T-helper 1 cell (primary cell): Measurements from ENCODE around the gene CIAO3.

Experiments
- DNase-seq, 5 donors: peaks; one replicate each; pipeline ENCODE4 v3.0.0-alpha.2; 2012 to 2020

Gene CIAO3

GRCh38 chr16:689175-689897 lies 51.5 kb downstream of the CIAO3 start:
- DNase-seq = no peak

- no peak for DNase-seq
Measured at GRCh38 chr16:687499-687898, 53.3 kb downstream of the CIAO3 start.

- no peak for DNase-seq
Measured at GRCh38 chr16:686459-687260, 54.1 kb downstream of the CIAO3 start.

- DNase-seq = no peak
Measured at GRCh38 chr16:685967-686366, 54.8 kb downstream of the CIAO3 start.

GRCh38 chr16:684961-685696 lies 55.7 kb downstream of the CIAO3 start:
- DNase-seq = no peak

DNA sequence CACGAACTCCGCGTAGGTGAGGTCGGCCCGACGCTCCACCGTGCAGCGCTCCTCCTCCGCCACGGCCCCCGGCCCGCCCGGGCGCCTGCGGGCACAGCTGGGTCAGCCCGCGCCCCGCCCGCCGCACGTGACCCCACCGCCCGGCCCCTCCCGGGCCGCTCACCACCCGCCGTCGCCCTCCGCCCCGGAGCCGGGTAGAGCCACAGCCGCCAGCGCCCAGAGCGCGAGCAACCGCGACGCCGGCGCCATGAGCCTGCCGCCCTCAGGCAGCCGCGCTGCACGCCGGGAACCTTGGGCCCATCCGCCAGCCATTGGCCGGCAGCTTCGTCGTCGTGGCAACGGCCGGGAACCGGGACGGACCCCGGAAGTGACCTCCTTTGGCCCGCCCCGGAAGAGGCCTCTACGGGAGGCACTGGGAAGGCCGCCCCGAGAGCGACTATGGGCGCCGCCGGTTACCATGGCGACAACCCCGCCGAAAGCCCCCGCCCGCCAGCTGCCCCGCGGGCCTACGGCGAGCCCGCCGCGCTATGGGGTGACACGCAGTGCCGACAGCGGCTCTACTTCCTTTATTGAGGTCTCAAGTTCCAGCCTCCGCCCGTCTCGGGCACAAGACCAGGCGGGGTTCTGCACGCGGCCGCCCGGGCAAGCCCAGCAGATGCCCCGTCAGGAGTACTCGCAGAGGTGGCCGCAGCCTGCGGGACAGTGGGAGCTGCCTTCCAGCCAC lies 56.6 kb downstream of the CIAO3 start, which contains the start of gene JMJD8:
Gene JMJD8 (minus strand): TSS at position 264 of the 724 bp plus-strand sequence. CDS start 15 bp downstream, at position 249.
- DNase-seq = peak; percentile 92 to 97 (median 96)

GRCh38 chr16:683396-684070 lies 57.3 kb downstream of the CIAO3 start:
- no peak for DNase-seq

GRCh38 chr16:682493-683395 lies 58.1 kb downstream of the CIAO3 start:
- no peak for DNase-seq

GRCh38 chr16:681746-682427 lies 58.9 kb downstream of the CIAO3 start:
- no peak for DNase-seq

GRCh38 chr16:680967-681745 lies 59.6 kb downstream of the CIAO3 start:
- no peak for DNase-seq

GRCh38 chr16:680625-680945 lies 60.2 kb downstream of the CIAO3 start:
- no peak for DNase-seq

GRCh38 chr16:679814-680624 lies 60.8 kb downstream of the CIAO3 start, which contains the start of gene STUB1:
Gene STUB1 (plus strand): TSS chr16:680410. CDS start chr16:680526, 116 bp downstream.
- DNase-seq = peak; percentile 80 to 90 (median 85)
